Glutamatergic neuron (in vitro differentiated cells): Measurements from ENCODE around the gene PITX1. TPM values are rescaled to one million over a fixed set of nuclear protein-coding genes. Genes with fewer than 3 reads are reported as not detected.

Source experiments
- DNase-seq: peaks from one replicate; pipeline ENCODE4 v3.0.0; 2022
- H3K27ac Mint-ChIP-seq: one replicate; pipeline ENCODE4 v1.8.0; 2020; ENCODE audit warnings: mild to moderate bottlenecking, mixed read lengths, inconsistent platforms; ENCODE audit not compliant: unreplicated experiment
- H3K27me3 Mint-ChIP-seq: one replicate; pipeline ENCODE4 v1.8.0; 2020; ENCODE audit warnings: mild to moderate bottlenecking, moderate library complexity, mixed read lengths, inconsistent platforms; ENCODE audit not compliant: unreplicated experiment
- H3K36me3 Mint-ChIP-seq: one replicate; pipeline ENCODE4 v1.8.0; 2020; ENCODE audit warnings: mild to moderate bottlenecking, mixed read lengths, inconsistent platforms; ENCODE audit not compliant: unreplicated experiment
- H3K4me1 Mint-ChIP-seq: one replicate; pipeline ENCODE4 v1.8.0; 2020; ENCODE audit warnings: mild to moderate bottlenecking, low read depth, mixed read lengths, inconsistent platforms; ENCODE audit not compliant: unreplicated experiment
- H3K4me3 Mint-ChIP-seq: one replicate; pipeline ENCODE4 v1.8.0; 2020; ENCODE audit warnings: mild to moderate bottlenecking, mixed read lengths, inconsistent platforms; ENCODE audit not compliant: unreplicated experiment
- H3K9me3 Mint-ChIP-seq: one replicate; pipeline ENCODE4 v1.8.0; 2020; ENCODE audit warnings: mild to moderate bottlenecking, moderate library complexity, mixed read lengths, inconsistent platforms; ENCODE audit not compliant: unreplicated experiment
- total RNA-seq: library from RNA; stranded (reverse); fragmentation: NEBNext Ultra II Directional; extraction: Animal tissue kit (Norgen Biotek cat#: 25700); gene quantifications from one replicate; pipeline ENCODE4 v1.2.1, GENCODE V29; 2021; ENCODE audit not compliant: unreplicated experiment
- TF ChIP-seq, protein P1 (sequence below): fragments of 200-600 bp; sonication (generic); IDR thresholded peaks from one replicate; pipeline ENCODE4 v1.5.0; 2021; ENCODE audit not compliant: partially characterized antibody, unreplicated experiment

Gene PITX1
- total RNA-seq, 1 donor from 2014 or later = 0.76 TPM

DNA sequence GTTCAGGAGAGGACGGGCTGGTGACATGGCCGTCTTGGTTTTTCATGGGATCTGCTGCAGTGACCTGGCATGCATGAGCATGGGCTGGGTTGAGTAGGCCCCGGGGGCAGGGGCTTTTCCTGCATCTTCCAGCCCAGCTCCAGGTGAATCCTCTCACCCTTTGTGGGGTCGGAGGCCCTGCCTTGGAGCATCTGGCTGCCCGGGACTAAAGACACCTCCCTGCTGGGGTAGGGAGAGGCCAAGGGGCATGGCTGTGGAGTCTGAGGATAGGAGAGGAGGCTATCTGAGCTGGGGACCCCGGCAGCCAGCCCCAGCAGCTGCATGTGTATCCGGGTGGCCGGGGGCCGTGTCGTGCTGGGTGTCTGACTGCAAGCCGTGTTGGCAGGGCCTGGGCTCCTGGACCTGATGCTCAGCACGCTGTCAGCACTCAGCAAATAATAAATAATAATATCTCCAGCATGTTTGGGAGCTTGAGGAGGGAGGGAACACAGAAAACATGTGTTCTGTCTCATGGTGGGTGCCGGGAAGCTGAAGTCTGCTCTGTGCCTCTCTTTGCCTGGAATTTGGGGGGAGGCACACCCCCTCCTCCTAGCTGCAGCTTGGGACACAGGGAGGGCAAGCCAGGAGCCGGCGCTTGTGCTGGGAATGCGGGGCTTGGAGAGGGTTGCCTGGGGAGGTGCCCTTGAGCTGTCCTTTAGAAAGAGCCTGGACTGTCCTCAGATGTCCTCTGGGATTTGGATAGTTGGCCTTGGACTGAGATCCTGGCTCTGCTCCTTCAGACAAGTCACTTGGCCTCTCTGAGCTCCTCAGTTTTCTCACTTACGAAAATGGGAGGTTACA, 28.4 kb upstream of the PITX1 start:
- peaks cover 5% of the 10 kb centered on the region for H3K27me3 Mint-ChIP-seq
- no peaks in the 10 kb centered on the region for H3K9me3 Mint-ChIP-seq
- no peak overlapping the region for H3K27ac Mint-ChIP-seq
- no peaks in the 10 kb centered on the region for H3K4me1 Mint-ChIP-seq
- H3K36me3 Mint-ChIP-seq = no peaks in the 10 kb centered on the region
- TF ChIP-seq, protein P1, sequence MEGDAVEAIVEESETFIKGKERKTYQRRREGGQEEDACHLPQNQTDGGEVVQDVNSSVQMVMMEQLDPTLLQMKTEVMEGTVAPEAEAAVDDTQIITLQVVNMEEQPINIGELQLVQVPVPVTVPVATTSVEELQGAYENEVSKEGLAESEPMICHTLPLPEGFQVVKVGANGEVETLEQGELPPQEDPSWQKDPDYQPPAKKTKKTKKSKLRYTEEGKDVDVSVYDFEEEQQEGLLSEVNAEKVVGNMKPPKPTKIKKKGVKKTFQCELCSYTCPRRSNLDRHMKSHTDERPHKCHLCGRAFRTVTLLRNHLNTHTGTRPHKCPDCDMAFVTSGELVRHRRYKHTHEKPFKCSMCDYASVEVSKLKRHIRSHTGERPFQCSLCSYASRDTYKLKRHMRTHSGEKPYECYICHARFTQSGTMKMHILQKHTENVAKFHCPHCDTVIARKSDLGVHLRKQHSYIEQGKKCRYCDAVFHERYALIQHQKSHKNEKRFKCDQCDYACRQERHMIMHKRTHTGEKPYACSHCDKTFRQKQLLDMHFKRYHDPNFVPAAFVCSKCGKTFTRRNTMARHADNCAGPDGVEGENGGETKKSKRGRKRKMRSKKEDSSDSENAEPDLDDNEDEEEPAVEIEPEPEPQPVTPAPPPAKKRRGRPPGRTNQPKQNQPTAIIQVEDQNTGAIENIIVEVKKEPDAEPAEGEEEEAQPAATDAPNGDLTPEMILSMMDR = no peak
- DNase-seq = no peak
- H3K4me3 Mint-ChIP-seq = no peak overlapping the region

DNA sequence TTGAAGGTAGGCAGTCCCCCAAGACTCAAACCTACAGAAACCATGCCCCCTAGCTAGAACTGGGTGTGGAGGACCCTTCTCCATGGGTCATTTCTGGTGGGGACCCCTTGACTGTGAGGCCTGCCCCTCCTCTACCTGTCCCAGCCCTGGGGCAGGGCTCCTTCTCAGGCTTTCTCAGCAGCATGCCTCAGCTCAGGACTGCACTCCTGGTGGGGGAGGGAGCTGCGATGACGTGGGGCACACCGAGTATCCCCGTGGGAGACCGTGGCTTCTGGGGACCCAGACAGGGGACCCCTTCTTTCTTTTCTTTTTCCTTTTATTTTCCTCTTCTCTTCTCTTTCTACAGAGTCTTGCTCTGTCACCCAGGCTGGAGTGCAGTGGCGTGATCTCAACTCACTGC, 27.0 kb upstream of the PITX1 start:
- DNase-seq = no peak
- no peak overlapping the region for H3K4me3 Mint-ChIP-seq
- TF ChIP-seq, protein P1 = no peak
- peaks cover 6% of the 10 kb centered on the region for H3K36me3 Mint-ChIP-seq
- H3K27me3 Mint-ChIP-seq = peaks cover 7% of the 10 kb centered on the region
- no peak overlapping the region for H3K27ac Mint-ChIP-seq
- no peaks in the 10 kb centered on the region for H3K4me1 Mint-ChIP-seq
- no peaks in the 10 kb centered on the region for H3K9me3 Mint-ChIP-seq

DNA sequence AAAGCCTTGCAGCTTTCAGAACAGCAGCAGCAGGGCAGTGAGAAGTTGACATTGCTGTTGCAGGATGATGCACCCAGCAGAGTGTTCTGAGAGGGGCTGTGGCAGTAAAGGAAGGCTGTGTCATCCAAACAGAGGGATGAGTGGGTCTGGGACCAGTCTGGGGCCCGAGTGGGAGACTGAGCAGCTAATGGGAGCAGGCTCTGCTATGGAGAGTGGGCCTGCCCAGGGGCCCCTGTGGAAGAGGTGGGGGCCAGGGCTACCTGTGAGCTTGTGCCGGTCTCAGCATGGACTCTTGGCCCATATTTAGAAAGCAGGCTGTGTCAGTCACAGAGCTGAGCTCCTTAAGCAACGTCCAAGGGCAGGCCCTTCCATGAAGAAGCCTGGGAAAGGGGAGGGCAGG, 26.0 kb upstream of the PITX1 start:
- Mint-ChIP-seq H3K4me3 (no peak overlapping the region), H3K27ac (no peak overlapping the region), H3K4me1 (no peaks in the 10 kb centered on the region), H3K36me3 (peaks cover 6% of the 10 kb centered on the region), H3K9me3 (no peaks in the 10 kb centered on the region), H3K27me3 (peaks cover 7% of the 10 kb centered on the region)
- TF ChIP-seq, protein P1 = no peak
- no peak for DNase-seq

DNA sequence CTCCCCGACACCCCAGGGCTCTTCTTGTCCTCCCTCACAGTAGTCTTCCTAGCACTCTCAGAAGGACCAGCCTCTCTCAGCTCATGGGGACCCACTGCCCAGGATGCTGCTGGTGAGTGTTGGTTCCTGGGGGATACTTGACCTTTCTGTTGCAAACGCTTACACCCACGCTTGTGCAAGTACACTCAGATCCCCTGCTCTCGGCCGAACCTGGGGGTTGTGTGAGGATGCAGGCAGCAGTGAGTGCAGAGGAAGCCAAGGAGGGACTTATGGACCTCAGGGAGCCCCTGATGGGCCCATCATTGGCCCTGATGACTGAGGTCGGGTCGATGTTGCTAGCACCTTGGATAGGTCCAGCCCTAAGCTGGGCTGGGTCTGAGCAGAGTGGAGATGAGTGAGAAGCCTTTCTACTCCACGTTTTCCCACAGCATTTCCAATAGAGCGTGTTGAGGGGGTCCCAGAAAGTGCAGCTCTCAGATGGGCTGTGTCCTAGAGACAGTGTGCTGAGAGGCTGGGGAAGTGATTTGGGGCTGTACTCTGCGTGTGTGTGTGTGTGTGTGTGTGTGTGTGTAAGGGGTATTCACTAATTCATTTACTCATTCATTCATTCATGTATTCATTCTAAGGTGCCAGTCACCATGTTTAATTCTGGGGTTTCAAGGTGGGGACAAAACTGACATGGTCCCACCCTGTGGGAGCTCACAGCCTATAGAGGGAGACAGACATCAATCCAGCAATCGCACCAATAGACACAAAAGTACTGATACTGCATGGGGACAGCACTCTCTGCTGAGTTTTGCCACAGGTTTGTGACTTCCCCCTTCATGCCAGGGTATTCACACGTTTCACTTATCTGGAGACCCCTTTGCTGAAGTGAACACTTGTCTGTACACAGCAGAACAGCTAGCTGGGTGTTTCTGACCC, 25.2 kb upstream of the PITX1 start:
- Mint-ChIP-seq H3K27ac (no peak overlapping the region), H3K9me3 (no peaks in the 10 kb centered on the region), H3K4me1 (no peaks in the 10 kb centered on the region), H3K36me3 (peaks cover 6% of the 10 kb centered on the region), H3K4me3 (no peak overlapping the region), H3K27me3 (peaks cover 7% of the 10 kb centered on the region)
- TF ChIP-seq, protein P1 = no peak
- no peak for DNase-seq

DNA sequence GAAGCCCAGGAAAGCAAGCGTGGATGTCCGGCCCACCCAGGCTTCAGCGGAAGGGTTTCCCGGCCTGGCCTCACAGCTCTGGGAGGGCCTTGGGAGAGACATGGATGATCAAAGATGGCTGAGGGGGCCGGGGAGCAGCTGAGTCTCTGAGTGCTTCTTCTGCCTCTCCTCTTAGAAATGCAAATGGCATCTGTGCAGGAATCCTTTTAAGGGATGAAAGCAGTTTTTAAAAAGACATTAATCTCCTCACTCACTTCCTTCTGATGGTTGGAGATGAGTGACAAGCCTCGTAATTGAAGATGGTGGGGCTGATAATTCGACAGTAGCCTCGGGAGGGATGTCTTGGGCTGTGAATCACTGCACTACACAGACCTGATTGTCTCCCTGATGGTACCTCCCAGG, 24.3 kb upstream of the PITX1 start:
- Mint-ChIP-seq H3K9me3 (peaks cover 2% of the 10 kb centered on the region), H3K36me3 (peaks cover 6% of the 10 kb centered on the region), H3K27me3 (peaks cover 7% of the 10 kb centered on the region), H3K27ac (no peak overlapping the region), H3K4me1 (no peaks in the 10 kb centered on the region), H3K4me3 (no peak overlapping the region)
- TF ChIP-seq, protein P1 = no peak
- DNase-seq = no peak
